ENCODE measurements around the gene SCN4B. TPM values are rescaled to one million over a fixed set of nuclear protein-coding genes. Genes with fewer than 3 reads are reported as not detected.

SCN4B gene
- total and polyA plus RNA-seq, 10 of the 15 experiments (the other 5 are each of a cell fraction or from before 2014, with no cell fraction given): 0.01 to 0.49 (median 0.04) TPM; not detected in 5

- no peak for TF ChIP-seq ZBTB40 (IDR thresholded peaks at IDR 0.05; ENCODE audit: borderline replicate concordance)
- no peak for TF ChIP-seq HDAC2 (IDR thresholded peaks at IDR 0.05)
- TF ChIP-seq BMI1 (IDR thresholded peaks at IDR 0.05; ENCODE audit: borderline replicate concordance): no peak
- TF ChIP-seq NR2F1 (conservative IDR thresholded peaks at IDR 0.05): no peak
- TF ChIP-seq ATF2 (IDR thresholded peaks at IDR 0.05; ENCODE audit: low read length): no peak
- no peak for TF ChIP-seq HCFC1 (IDR thresholded peaks at IDR 0.05; ENCODE audit: low read length)
- no peak for TF ChIP-seq EP300 (IDR thresholded peaks at IDR 0.05; ENCODE audit: borderline replicate concordance in 1 of 2, control insufficient read depth in 1 of 2, low read depth in 2 of 2, low read length in 2 of 2)
- no peak for TF ChIP-seq ZBTB11 (CRISPR knock-in tag; IDR thresholded peaks at IDR 0.05)
- TF ChIP-seq NKRF (conservative IDR thresholded peaks at IDR 0.05): no peak
- no peak for TF ChIP-seq CHD2 (IDR thresholded peaks at IDR 0.05; ENCODE audit: borderline replicate concordance, low read depth, low read length)
- no peak for TF ChIP-seq POLR2A (IDR thresholded peaks at IDR 0.05; ENCODE audit: low read depth, low read length)
- no peak for TF ChIP-seq SKIL (IDR thresholded peaks at IDR 0.05; ENCODE audit: low read depth, poor library complexity, severe bottlenecking)
Observed at GRCh38 chr11:118199135-118199534, 46.5 kb upstream of the SCN4B start (continued).

All from GM12878 (cell line).